Limb (tissue), 2 donors: Measurements from ENCODE around the gene OARD1.
"Not testable (repeated sequence)": the region's sequence is repeated elsewhere in the genome, so short reads cannot be mapped to it uniquely, and the experiment has no call there.

Experiments used
- DNase-seq, 2 donors: peaks; one replicate each; pipeline ENCODE4 v3.0.0-alpha.2; 2016; ENCODE audit errors: extremely low spot score in 2 of 2

OARD1 gene

GRCh38 chr6:41027799-41028560, 44.2 kb downstream of the OARD1 start:
- peak; percentile 81 to 91 for DNase-seq

GRCh38 chr6:41027241-41027640, 44.9 kb downstream of the OARD1 start:
- no peak for DNase-seq

- DNase-seq: no peak
Observed at GRCh38 chr6:41025966-41026530, 46.1 kb downstream of the OARD1 start.

- no peak for DNase-seq
Observed at GRCh38 chr6:41023114-41023513, 49.0 kb downstream of the OARD1 start.

GRCh38 chr6:41022294-41022693, 49.9 kb downstream of the OARD1 start:
- DNase-seq: no peak

- DNase-seq: no peak
Observed at GRCh38 chr6:41021832-41022231, 50.3 kb downstream of the OARD1 start.

GRCh38 chr6:41017663-41018062, 54.5 kb downstream of the OARD1 start:
- no peak for DNase-seq

- not testable (repeated sequence) for DNase-seq
Observed at GRCh38 chr6:41015860-41016259, 56.3 kb downstream of the OARD1 start.

GRCh38 chr6:41014780-41015179, 57.4 kb downstream of the OARD1 start:
- no peak for DNase-seq
